Sigmoid colon (tissue), 7 donors: ENCODE data around the gene RBM38. TPM values are rescaled to one million over a fixed set of nuclear protein-coding genes. Genes with fewer than 3 reads are reported as not detected.

Experiments used
- DNase-seq: peaks from one replicate; pipeline ENCODE4 v3.0.0-alpha.2; 2019
- H3K27ac ChIP-seq, 4 donors: fragments of 200-600 bp; sonication (generic); one replicate each; pipeline ENCODE4 v1.5.1; 2016 to 2019; ENCODE audit warnings: mild to moderate bottlenecking in 1 of 4
- H3K27me3 ChIP-seq, 3 donors: fragments of 200-600 bp; sonication (generic); one replicate each; pipeline ENCODE4 v1.5.1; 2019; ENCODE audit warnings: mild to moderate bottlenecking in 1 of 3
- H3K36me3 ChIP-seq, 4 donors: fragments of 200-600 bp; sonication (generic); one replicate each; pipeline ENCODE4 v1.5.1; 2016 to 2019
- H3K4me1 ChIP-seq, 4 donors: fragments of 200-600 bp; sonication (generic); one replicate each; pipeline ENCODE4 v1.5.1; 2017 to 2019
- H3K4me3 ChIP-seq, 4 donors: fragments of 200-600 bp; sonication (generic); one replicate each; pipeline ENCODE4 v1.5.1; 2017 to 2019; ENCODE audit warnings: mild to moderate bottlenecking in 2 of 4, moderate library complexity in 1 of 4
- H3K9me3 ChIP-seq, 4 donors: fragments of 200-600 bp in 3 of 4; sonication (generic) in 3 of 4; one replicate each; pipeline versions ENCODE4 v1.5.1 to v1.6.1; 2013 to 2019
- CTCF ChIP-seq, 4 experiments: fragments of 450-650 bp in 3 of 4; fragments of 200-600 bp in 1 of 4; IDR thresholded peaks; one replicate each; pipeline ENCODE4 v1.5.1; 2016 to 2019; ENCODE audit warnings: antibody characterized with exemption in 4 of 4, mild to moderate bottlenecking in 3 of 4, moderate library complexity in 2 of 4
- EP300 ChIP-seq, 4 donors: sonication (generic); formaldehyde crosslinking; IDR thresholded peaks; one replicate each; pipeline ENCODE4 v1.6.1; 2017; ENCODE audit warnings: antibody characterized with exemption in 4 of 4
- POLR2A ChIP-seq, 2 donors: fragments of 450-650 bp; IDR thresholded peaks; one replicate each; pipeline ENCODE4 v1.6.1; 2016; ENCODE audit warnings: antibody characterized with exemption in 2 of 2, mild to moderate bottlenecking in 2 of 2, moderate library complexity in 2 of 2
- POLR2AphosphoS5 ChIP-seq, 4 donors: sonication (generic); formaldehyde crosslinking; IDR thresholded peaks; one replicate each; pipeline ENCODE4 v1.6.1; 2017; ENCODE audit warnings: antibody characterized with exemption in 4 of 4
- WGBS, 2 donors: extraction: QIAGEN DNeasy Blood & Tissue Kit; methylation state at CpG; one replicate each; pipeline ENCODE4 v1.1.7; 2013; 5-methylcytosine and 5-hydroxymethylcytosine counted together
- intact Hi-C: fragments of 100-400 bp; cut with DNase I; formaldehyde crosslinking; loops from one replicate; pipeline ENCODE4 v1.15.1; 2023
- polyA plus RNA-seq, 3 donors: library from polyadenylated mRNA; stranded (reverse); fragments of 200-250 nt; gene quantifications; one replicate each; pipeline ENCODE4 v1.2.3, GENCODE V29; 2013
- total RNA-seq, 4 donors: library from RNA; depleted of rRNA; stranded (reverse); fragments of >200 nt; gene quantifications; one replicate each; pipeline ENCODE4 v1.1.0, GENCODE V29; 2016
- donor health status: healthy with polysubstance abuse.
- donor health status: Bipolar disorder and iron deficiency.
- donor health status: healthy.

RBM38 gene
- total and polyA plus RNA-seq, 7 donors, result 31.4 to 94.2 (median 59.9) TPM

- Histone ChIP-seq H3K4me1 (peaks cover 0 to 41% (median 39%) of the 10 kb centered on the region in 4 donors), H3K9me3 (no peaks in the 10 kb centered on the region), H3K36me3 (no peaks in the 10 kb centered on the region), H3K27ac (peak overlapping the region; percentile 67 to 71 (median 70)), H3K4me3 (no peak overlapping the region), H3K27me3 (no peaks in the 10 kb centered on the region)
- intact Hi-C loops, result no loop called here
- no peak for DNase-seq
- TF ChIP-seq EP300 (IDR thresholded peaks at IDR 0.05) (no peak), POLR2A (IDR thresholded peaks at IDR 0.05) (no peak)
- WGBS, 2 donors, result 56 to 79% methylated on average over 13 of the region's 13 CpGs
Measured at GRCh38 chr20:57450931-57451330, 59.7 kb downstream of the RBM38 start.

GRCh38 chr20:57451431-57451794 lies 60.2 kb downstream of the RBM38 start:
- intact Hi-C loops, result no loop called here
- Histone ChIP-seq H3K27me3 (no peaks in the 10 kb centered on the region), H3K4me1 (peaks cover 0 to 38% (median 36%) of the 10 kb centered on the region in 4 donors), H3K36me3 (no peaks in the 10 kb centered on the region), H3K27ac (peak overlapping the region; percentile 67 to 71 (median 70)), H3K9me3 (no peaks in the 10 kb centered on the region), H3K4me3 (no peak overlapping the region)
- 83 to 88% methylated on average over 7 of the region's 7 CpGs for WGBS, 2 donors
- no peak for DNase-seq
- TF ChIP-seq POLR2AphosphoS5 (IDR thresholded peaks at IDR 0.05), result no peak
- TF ChIP-seq EP300 (IDR thresholded peaks at IDR 0.05), result no peak
- TF ChIP-seq POLR2A (IDR thresholded peaks at IDR 0.05), result no peak

- DNase-seq, result peak; percentile 88
- Histone ChIP-seq H3K27me3 (no peaks in the 10 kb centered on the region), H3K9me3 (no peaks in the 10 kb centered on the region), H3K27ac (peak overlapping the region; percentile 67 to 71 (median 70)), H3K36me3 (no peaks in the 10 kb centered on the region), H3K4me1 (peaks cover 0 to 42% (median 39%) of the 10 kb centered on the region in 4 donors), H3K4me3 (no peak overlapping the region)
- intact Hi-C loops, result no loop called here
- TF ChIP-seq POLR2AphosphoS5 (IDR thresholded peaks at IDR 0.05) (peak; percentile 34 to 68 (median 48)), POLR2A (IDR thresholded peaks at IDR 0.05) (no peak), EP300 (IDR thresholded peaks at IDR 0.05) (peak in 2 of 4 donors; percentile 54 to 57), CTCF (IDR thresholded peaks at IDR 0.05) (no peak)
- 65 to 70% methylated on average over 21 of the region's 21 CpGs for WGBS, 2 donors
Measured at GRCh38 chr20:57451795-57452661, 60.8 kb downstream of the RBM38 start.

GRCh38 chr20:57455386-57455785 lies 64.2 kb downstream of the RBM38 start:
- no peak for DNase-seq
- intact Hi-C loops, result no loop called here
- H3K27ac ChIP-seq, result no peak overlapping the region
- no peaks in the 10 kb centered on the region for H3K9me3 ChIP-seq
- H3K36me3 ChIP-seq, result no peaks in the 10 kb centered on the region
- peaks cover 0 to 60% (median 58%) of the 10 kb centered on the region in 4 donors for H3K4me1 ChIP-seq
- 91% methylated on average over 3 of the region's 3 CpGs for WGBS, 2 donors
- H3K4me3 ChIP-seq, result no peak overlapping the region
- no peaks in the 10 kb centered on the region for H3K27me3 ChIP-seq
- TF ChIP-seq POLR2A (IDR thresholded peaks at IDR 0.05) (no peak), EP300 (IDR thresholded peaks at IDR 0.05) (no peak), CTCF (IDR thresholded peaks at IDR 0.05) (no peak), POLR2AphosphoS5 (IDR thresholded peaks at IDR 0.05) (no peak)

GRCh38 chr20:57456116-57456515 lies 64.9 kb downstream of the RBM38 start:
- Histone ChIP-seq H3K36me3 (no peaks in the 10 kb centered on the region), H3K27ac (no peak overlapping the region), H3K9me3 (no peaks in the 10 kb centered on the region), H3K4me1 (peaks cover 0 to 52% (median 51%) of the 10 kb centered on the region in 4 donors), H3K27me3 (no peaks in the 10 kb centered on the region), H3K4me3 (no peak overlapping the region)
- intact Hi-C loops, result no loop called here
- TF ChIP-seq EP300 (IDR thresholded peaks at IDR 0.05), result no peak
- TF ChIP-seq POLR2A (IDR thresholded peaks at IDR 0.05), result no peak
- TF ChIP-seq POLR2AphosphoS5 (IDR thresholded peaks at IDR 0.05), result no peak
- WGBS, 2 donors, result 95 to 96% methylated on average over 13 of the region's 13 CpGs
- DNase-seq, result no peak

GRCh38 chr20:57457243-57458095 lies 66.3 kb downstream of the RBM38 start:
- peak overlapping the region; percentile 76 to 86 (median 80) for H3K27ac ChIP-seq
- peak; percentile 85 for DNase-seq
- no peaks in the 10 kb centered on the region for H3K27me3 ChIP-seq
- intact Hi-C loops, result no loop called here
- TF ChIP-seq POLR2A (IDR thresholded peaks at IDR 0.05) (no peak), POLR2AphosphoS5 (IDR thresholded peaks at IDR 0.05) (peak in 3 of 4 donors; percentile 33 to 53 (median 44)), EP300 (IDR thresholded peaks at IDR 0.05) (peak in 1 of 4 donors; percentile 22), CTCF (IDR thresholded peaks at IDR 0.05) (no peak)
- H3K4me3 ChIP-seq, result no peak overlapping the region
- WGBS, 2 donors, result 69 to 82% methylated on average over 21 of the region's 21 CpGs
- no peaks in the 10 kb centered on the region for H3K9me3 ChIP-seq
- peaks cover 0 to 39% (median 37%) of the 10 kb centered on the region in 4 donors for H3K4me1 ChIP-seq
- no peaks in the 10 kb centered on the region for H3K36me3 ChIP-seq
